Body of pancreas (tissue), 4 donors: ENCODE data around the gene SLC66A1.

Source experiments
- POLR2A ChIP-seq, 3 donors: fragments of 450-650 bp; IDR thresholded peaks; one replicate each; pipeline ENCODE4 v1.6.1; 2016; ENCODE audit warnings: antibody characterized with exemption in 3 of 3, mild to moderate bottlenecking in 2 of 3
- TF ChIP-seq, protein P1 (sequence below), 7 experiments: fragments of 450-650 bp in 4 of 7; fragments of 200-600 bp in 3 of 7; sonication (generic) in 3 of 7; IDR thresholded peaks; one replicate each; pipeline ENCODE4 v1.5.1; 2016 to 2019; ENCODE audit warnings: antibody characterized with exemption in 7 of 7

DNA sequence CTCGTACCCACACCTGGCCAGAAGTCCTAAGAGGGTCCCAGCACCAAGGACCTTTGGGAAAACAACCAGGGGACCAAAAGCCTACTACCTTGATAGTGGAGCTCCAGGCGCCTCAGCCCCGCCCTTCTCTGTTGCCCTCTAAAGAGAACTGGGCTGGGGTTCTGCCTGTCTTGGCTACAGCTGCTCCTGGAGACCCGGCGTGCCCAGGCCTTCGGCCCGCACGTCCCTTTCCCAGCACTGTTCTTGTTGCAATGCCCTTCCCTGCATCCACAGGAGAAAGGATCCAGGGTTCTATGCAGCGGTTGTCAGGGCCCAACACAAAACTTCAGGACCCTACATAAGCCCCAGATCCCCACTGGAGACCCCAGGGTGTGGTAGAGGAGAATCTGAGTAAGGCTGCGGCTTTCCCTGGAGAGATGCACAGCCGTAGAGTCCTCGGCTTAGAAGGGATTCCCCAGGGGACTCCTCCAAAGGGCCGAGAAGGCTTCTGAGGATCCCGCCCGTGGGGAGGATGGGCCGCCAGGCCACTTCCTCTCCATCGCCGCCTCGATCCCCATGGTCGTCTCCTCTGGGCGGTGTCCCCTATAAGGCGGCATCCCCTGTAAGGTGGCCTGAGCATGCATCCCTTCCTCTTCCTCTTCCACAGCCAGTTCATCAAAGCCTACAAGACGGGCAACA, 12.0 kb downstream of the SLC66A1 start:
- TF ChIP-seq, protein P1, sequence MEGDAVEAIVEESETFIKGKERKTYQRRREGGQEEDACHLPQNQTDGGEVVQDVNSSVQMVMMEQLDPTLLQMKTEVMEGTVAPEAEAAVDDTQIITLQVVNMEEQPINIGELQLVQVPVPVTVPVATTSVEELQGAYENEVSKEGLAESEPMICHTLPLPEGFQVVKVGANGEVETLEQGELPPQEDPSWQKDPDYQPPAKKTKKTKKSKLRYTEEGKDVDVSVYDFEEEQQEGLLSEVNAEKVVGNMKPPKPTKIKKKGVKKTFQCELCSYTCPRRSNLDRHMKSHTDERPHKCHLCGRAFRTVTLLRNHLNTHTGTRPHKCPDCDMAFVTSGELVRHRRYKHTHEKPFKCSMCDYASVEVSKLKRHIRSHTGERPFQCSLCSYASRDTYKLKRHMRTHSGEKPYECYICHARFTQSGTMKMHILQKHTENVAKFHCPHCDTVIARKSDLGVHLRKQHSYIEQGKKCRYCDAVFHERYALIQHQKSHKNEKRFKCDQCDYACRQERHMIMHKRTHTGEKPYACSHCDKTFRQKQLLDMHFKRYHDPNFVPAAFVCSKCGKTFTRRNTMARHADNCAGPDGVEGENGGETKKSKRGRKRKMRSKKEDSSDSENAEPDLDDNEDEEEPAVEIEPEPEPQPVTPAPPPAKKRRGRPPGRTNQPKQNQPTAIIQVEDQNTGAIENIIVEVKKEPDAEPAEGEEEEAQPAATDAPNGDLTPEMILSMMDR (IDR thresholded peaks at IDR 0.05), result no peak
- no peak for TF ChIP-seq POLR2A (IDR thresholded peaks at IDR 0.05)
